Pancreas (tissue), 10 donors: ENCODE results near the gene CCDC158. TPM values are rescaled to one million over a fixed set of nuclear protein-coding genes. Genes with fewer than 3 reads are reported as not detected.
"Not testable (repeated sequence)": the region's sequence is repeated elsewhere in the genome, so short reads cannot be mapped to it uniquely, and the experiment has no call there.

Experiments used
- ATAC-seq, 4 donors: fragments of 200-7000 bp; cut with Tn5 transposase; one replicate each; pipeline versions ENCODE4 v1.8.0 to v1.9.1; 2020; ENCODE audit warnings: mild to moderate bottlenecking in 4 of 4, moderate library complexity in 4 of 4
- DNase-seq, 6 donors: peaks; one replicate each; pipeline ENCODE4 v3.0.0-alpha.2; 2020
- FAIRE-seq: peaks from 2 replicates; lab custom pipeline; 2012; peaks lifted over from hg19 to GRCh38; lab: Jason Lieb, UNC
- H3K27ac ChIP-seq, 4 donors: fragments of 200-600 bp; sonication (generic); 1 replicate in 3 of 4; 2 replicates in 1 of 4; pipeline versions ENCODE4 v1.5.0 to v1.8.0; 2020
- H3K27me3 ChIP-seq, 4 donors: fragments of 200-600 bp; one replicate each; pipeline ENCODE4 v1.8.0; 2021
- H3K36me3 ChIP-seq, 3 donors: fragments of 200-600 bp; sonication (generic) in 1 of 3; one replicate each; pipeline versions ENCODE4 v1.5.0 to v1.8.0; 2020 to 2021
- H3K4me1 ChIP-seq, 3 donors: fragments of 200-600 bp; one replicate each; pipeline ENCODE4 v1.8.0; 2021
- H3K4me3 ChIP-seq, 4 donors: fragments of 200-600 bp; sonication (generic) in 2 of 4; one replicate each; pipeline versions ENCODE4 v1.5.0 to v1.8.0; 2020 to 2021
- H3K9me3 ChIP-seq, 4 donors: fragments of 200-600 bp; one replicate each; pipeline ENCODE4 v1.8.0; 2021
- CTCF ChIP-seq, 4 donors: fragments of 200-600 bp; sonication (generic) in 3 of 4; IDR thresholded peaks; one replicate each; pipeline versions ENCODE4 v1.5.0 to v1.8.0; 2021; ENCODE audit warnings: antibody characterized with exemption in 4 of 4
- WGBS, 2 donors: extraction: QIAGEN DNeasy Blood & Tissue Kit; methylation state at CpG; one replicate each; pipeline ENCODE4 v1.1.7; 2013; 5-methylcytosine and 5-hydroxymethylcytosine counted together
- intact Hi-C, 3 donors: fragments of 100-400 bp; cut with DNase I; formaldehyde crosslinking; loops; one replicate each; pipeline versions ENCODE4 v1.11.1 to v1.14.2; 2022
- polyA plus RNA-seq, 2 donors: library from polyadenylated mRNA; stranded (reverse); fragments of 200-250 nt; gene quantifications; one replicate each; pipeline ENCODE4 v1.2.3, GENCODE V29; 2013
- total RNA-seq, 6 donors: library from RNA; stranded (reverse); fragmentation: NEBNext Ultra II Directional in 4 of 6; extraction: Animal tissue kit (Norgen Biotek cat#: 25700) in 4 of 6; gene quantifications; one replicate each; pipeline versions ENCODE4 v1.2.1 to v1.2.4, GENCODE V29; 2021 to 2023
- donor health status: healthy with polysubstance abuse.
- donor health status: DM: no; HTN: no; CAD: no; lungs with moderate emphysema.
- donor health status: DM: no; HTN: no; CAD: no.
- donor health status: control.
- donor health status: control.
- donor health status: Bipolar disorder and iron deficiency.
- donor health status: DM: yes; HTN: yes; CAD: no.
- donor health status: DM: no; HTN: no; CAD: no.
- donor health status: DM: no; HTN: no; CAD: no.
- donor health status: DM: yes; HTN: yes; CAD: no.

Gene CCDC158
- total and polyA plus RNA-seq, 8 donors, result 0.19 to 0.94 (median 0.61) TPM

GRCh38 chr4:76434901-76435527, 14.1 kb upstream of the CCDC158 start, which contains the start of gene SHROOM3:
Gene SHROOM3, plus strand, starts transcription at chr4:76435229. Its CDS starts 824 bp downstream, at chr4:76436053.
- no peak for FAIRE-seq
- 42 to 45% methylated on average over 9 of the region's 9 CpGs for WGBS, 2 donors
- intact Hi-C loops, result loop anchor here in 2 of 3 donors (5.0 kb wide), 1 partner anchor 67 kb away; no protein-coding TSS in a partner anchor
- peak in 3 of 4 donors; percentile 22 to 42 (median 37) for ATAC-seq
- Histone ChIP-seq H3K4me3 (no peak within 1 kb of the TSS), H3K36me3 (no peaks in the 10 kb centered on the region), H3K9me3 (no peaks in the 10 kb centered on the region), H3K27me3 (no peaks in the 10 kb centered on the region), H3K27ac (no peak within 1 kb of the TSS), H3K4me1 (peaks cover 0 to 4% (median 0%) of the 10 kb centered on the region in 3 donors)
- no peak for DNase-seq
- TF ChIP-seq CTCF (IDR thresholded peaks at IDR 0.05), result no peak

DNA sequence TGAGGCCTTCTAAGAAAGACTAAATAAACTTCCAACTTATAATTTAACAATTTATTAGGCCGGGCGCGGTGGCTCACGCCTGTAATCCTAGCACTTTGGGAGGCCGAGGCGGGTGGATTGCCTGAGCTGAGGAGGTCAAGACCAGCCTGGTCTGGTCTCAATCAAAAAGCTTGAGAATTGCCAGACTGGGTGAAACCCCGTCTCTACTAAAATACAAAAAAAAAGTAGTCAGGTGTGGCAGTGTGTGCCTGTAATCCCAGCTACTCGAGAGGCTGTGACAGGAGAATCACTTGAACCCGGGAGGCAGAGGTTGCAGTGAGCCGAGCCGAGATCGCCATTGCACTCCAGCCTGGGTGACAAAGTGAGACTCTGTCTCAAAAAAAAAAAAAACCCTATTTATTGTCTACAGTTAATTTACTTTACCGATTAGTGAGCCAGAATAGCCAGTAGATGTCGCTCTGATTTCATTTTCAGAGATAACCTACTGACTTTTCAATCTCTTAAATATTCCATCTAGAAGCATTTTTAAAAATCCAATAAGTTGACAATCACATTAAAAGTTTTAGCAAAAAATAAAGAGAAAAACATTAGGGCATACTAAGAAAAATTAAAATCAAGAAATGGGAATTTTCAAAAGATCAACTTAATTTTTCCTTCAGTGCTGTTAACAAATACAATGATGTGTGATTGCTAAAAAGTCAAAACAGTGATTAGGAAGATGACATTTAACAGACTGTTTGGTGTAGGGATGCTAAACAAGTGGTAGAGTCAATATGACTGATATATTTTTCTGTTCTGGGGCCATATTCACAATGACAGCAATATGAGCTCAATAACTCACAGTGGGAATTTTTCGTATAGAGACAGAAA, 9.8 kb upstream of the CCDC158 start:
- Histone ChIP-seq H3K9me3 (no peaks in the 10 kb centered on the region), H3K27ac (no peak overlapping the region), H3K36me3 (no peaks in the 10 kb centered on the region), H3K4me1 (peaks cover 0 to 4% (median 0%) of the 10 kb centered on the region in 3 donors), H3K4me3 (peak overlapping the region in 1 of 4 donors; percentile 18), H3K27me3 (no peaks in the 10 kb centered on the region)
- intact Hi-C loops, result loop anchor here in 2 of 3 donors (5.0 kb wide), 1 partner anchor 72 kb away; no protein-coding TSS in a partner anchor
- peak; percentile 96 for FAIRE-seq
- peak in 3 of 4 donors; percentile 77 to 84 (median 79) for ATAC-seq
- 31 to 36% methylated on average over 15 of the region's 15 CpGs for WGBS, 2 donors
- DNase-seq, result peak in 1 of 6 donors; percentile 29
- TF ChIP-seq CTCF (IDR thresholded peaks at IDR 0.05), result peak; percentile 13 to 49 (median 42)

DNA sequence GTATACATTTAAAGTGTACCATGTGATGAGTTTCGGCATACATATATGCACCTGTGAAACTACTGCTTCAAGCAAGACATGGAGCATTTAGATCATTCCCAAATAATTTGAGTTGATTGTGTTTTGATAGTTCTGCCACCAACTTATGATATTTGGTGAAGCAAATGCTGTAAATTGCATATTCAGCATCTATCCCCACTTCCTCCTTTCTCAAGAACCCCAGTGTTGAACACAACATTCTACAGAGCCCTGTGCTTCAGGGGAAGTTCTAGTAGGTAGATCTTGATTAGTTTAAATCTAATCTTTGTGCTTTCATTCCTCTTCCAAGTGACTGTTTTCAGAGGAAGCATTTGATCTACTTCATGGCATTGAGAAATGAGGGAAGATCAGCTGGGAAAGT, 8.7 kb upstream of the CCDC158 start:
- Histone ChIP-seq H3K27me3 (no peaks in the 10 kb centered on the region), H3K4me1 (no peaks in the 10 kb centered on the region), H3K27ac (no peak overlapping the region), H3K9me3 (no peaks in the 10 kb centered on the region), H3K4me3 (no peak overlapping the region), H3K36me3 (no peaks in the 10 kb centered on the region)
- 91 to 92% methylated on average over 1 of the region's 1 CpG for WGBS, 2 donors
- ATAC-seq (no peak), FAIRE-seq (no peak), DNase-seq (no peak)
- TF ChIP-seq CTCF (IDR thresholded peaks at IDR 0.05), result no peak
- intact Hi-C loops, result loop anchor here in 2 of 3 donors (5.0 kb wide), 1 partner anchor 73 kb away; no protein-coding TSS in a partner anchor

DNA sequence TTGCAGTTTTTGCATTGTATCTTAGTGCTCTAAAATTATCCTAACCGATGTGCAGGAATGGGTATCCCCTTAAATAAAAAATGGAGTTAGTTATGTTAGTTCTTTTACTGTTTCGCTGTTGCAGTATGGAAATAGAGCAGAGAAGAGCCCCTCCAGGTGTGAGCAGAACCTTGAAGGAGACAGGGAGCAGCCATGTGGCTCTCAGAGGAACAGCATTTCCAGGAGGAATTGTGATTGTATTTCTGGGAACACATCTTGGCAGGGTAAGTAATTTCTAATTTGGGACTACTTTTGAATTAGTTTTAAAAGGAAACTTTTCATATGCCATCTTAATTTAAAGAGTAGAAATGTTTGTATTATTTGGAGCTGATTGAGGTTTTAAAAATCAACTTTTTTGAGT, 5.3 kb upstream of the CCDC158 start:
- no peak for DNase-seq
- H3K27ac ChIP-seq, result no peak overlapping the region
- H3K9me3 ChIP-seq, result no peaks in the 10 kb centered on the region
- WGBS, 2 donors, result 33 to 48% methylated on average over 2 of the region's 2 CpGs
- H3K4me1 ChIP-seq, result no peaks in the 10 kb centered on the region
- no peak overlapping the region for H3K4me3 ChIP-seq
- no peaks in the 10 kb centered on the region for H3K27me3 ChIP-seq
- H3K36me3 ChIP-seq, result no peaks in the 10 kb centered on the region
- FAIRE-seq, result no peak
- peak in 3 of 4 donors; percentile 55 to 70 (median 58) for ATAC-seq
- no peak for TF ChIP-seq CTCF (IDR thresholded peaks at IDR 0.05)
- intact Hi-C loops, result no loop called here

- DNase-seq, result peak in 1 of 6 donors; percentile 38
- H3K27me3 ChIP-seq, FAIRE-seq, H3K4me3 ChIP-seq, H3K9me3 ChIP-seq, ATAC-seq, H3K27ac ChIP-seq, intact Hi-C loops, H3K36me3 ChIP-seq, H3K4me1 ChIP-seq: not testable (repeated sequence)
- WGBS, 2 donors, result 95% methylated on average over 21 to 27 of the region's 27 CpGs
Observed at GRCh38 chr4:76423159-76423558, 2.2 kb upstream of the CCDC158 start.
